ENCODE data around the gene FAM3D.

Gene FAM3D

DNA sequence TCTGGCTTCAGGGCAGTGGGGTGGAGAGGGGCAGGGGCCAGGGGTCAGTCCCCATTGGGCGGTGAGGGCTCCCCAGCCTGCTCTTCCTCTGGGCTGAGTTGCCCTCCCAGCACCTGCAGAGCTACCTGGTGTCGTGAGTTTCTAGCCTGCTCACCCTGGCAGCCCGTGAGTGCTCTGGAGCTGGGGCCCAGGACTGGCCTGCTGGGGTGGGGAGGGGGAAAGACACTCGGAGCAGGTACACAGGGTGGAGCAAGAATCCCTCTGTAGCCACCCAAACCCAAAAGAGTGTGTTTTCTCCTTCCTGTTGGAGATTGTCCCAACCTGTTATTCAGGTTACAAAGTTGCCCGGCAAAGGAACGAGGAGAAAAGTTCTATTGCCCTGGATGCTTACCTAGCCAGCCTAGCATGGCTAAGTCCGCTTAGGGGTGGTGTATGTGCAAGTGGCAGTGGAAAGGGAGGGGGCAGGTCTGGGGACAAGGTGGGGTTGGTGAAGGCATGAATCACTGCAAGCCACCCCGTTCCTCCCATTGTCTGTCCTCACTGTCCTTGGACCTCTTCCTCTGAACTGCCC is 8.9 kb downstream of the FAM3D start:
- DNase-seq (ENCODE audit: low read depth in 1 of 2, low spot score in 1 of 2): no peak
- Histone ChIP-seq H3K27me3 (ENCODE audit: insufficient read depth, poor library complexity, severe bottlenecking) (no peaks in the 10 kb centered on the region), H3K4me3 (replicated peaks; ENCODE audit: insufficient read depth, low read length) (no peak overlapping the region), H3K27ac (replicated peaks) (no peak overlapping the region)
- TF ChIP-seq POLR2AphosphoS5 (IDR thresholded peaks at IDR 0.05; ENCODE audit: low read depth) (no peak), REST (IDR thresholded peaks at IDR 0.05; ENCODE audit: insufficient replicate concordance, low read depth) (no peak), GABPA (IDR thresholded peaks at IDR 0.05; ENCODE audit: low read depth) (no peak), SPI1 (IDR thresholded peaks at IDR 0.05; ENCODE audit: borderline replicate concordance, low read depth) (no peak)

GRCh38 chr3:58657036-58657520 is 9.5 kb downstream of the FAM3D start:
- Histone ChIP-seq H3K27me3 (ENCODE audit: insufficient read depth, poor library complexity, severe bottlenecking) (no peaks in the 10 kb centered on the region), H3K4me3 (replicated peaks; ENCODE audit: insufficient read depth, low read length) (no peak overlapping the region), H3K27ac (replicated peaks) (no peak overlapping the region)
- TF ChIP-seq POLR2AphosphoS5 (IDR thresholded peaks at IDR 0.05; ENCODE audit: low read depth) (no peak), SPI1 (IDR thresholded peaks at IDR 0.05; ENCODE audit: borderline replicate concordance, low read depth) (no peak), REST (IDR thresholded peaks at IDR 0.05; ENCODE audit: insufficient replicate concordance, low read depth) (no peak), GABPA (IDR thresholded peaks at IDR 0.05; ENCODE audit: low read depth) (no peak)
- TF ChIP-seq, protein P1, sequence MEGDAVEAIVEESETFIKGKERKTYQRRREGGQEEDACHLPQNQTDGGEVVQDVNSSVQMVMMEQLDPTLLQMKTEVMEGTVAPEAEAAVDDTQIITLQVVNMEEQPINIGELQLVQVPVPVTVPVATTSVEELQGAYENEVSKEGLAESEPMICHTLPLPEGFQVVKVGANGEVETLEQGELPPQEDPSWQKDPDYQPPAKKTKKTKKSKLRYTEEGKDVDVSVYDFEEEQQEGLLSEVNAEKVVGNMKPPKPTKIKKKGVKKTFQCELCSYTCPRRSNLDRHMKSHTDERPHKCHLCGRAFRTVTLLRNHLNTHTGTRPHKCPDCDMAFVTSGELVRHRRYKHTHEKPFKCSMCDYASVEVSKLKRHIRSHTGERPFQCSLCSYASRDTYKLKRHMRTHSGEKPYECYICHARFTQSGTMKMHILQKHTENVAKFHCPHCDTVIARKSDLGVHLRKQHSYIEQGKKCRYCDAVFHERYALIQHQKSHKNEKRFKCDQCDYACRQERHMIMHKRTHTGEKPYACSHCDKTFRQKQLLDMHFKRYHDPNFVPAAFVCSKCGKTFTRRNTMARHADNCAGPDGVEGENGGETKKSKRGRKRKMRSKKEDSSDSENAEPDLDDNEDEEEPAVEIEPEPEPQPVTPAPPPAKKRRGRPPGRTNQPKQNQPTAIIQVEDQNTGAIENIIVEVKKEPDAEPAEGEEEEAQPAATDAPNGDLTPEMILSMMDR (IDR thresholded peaks at IDR 0.05; ENCODE audit: insufficient read depth, low read length): no peak
- DNase-seq (ENCODE audit: low read depth in 1 of 2, low spot score in 1 of 2): no peak

DNA sequence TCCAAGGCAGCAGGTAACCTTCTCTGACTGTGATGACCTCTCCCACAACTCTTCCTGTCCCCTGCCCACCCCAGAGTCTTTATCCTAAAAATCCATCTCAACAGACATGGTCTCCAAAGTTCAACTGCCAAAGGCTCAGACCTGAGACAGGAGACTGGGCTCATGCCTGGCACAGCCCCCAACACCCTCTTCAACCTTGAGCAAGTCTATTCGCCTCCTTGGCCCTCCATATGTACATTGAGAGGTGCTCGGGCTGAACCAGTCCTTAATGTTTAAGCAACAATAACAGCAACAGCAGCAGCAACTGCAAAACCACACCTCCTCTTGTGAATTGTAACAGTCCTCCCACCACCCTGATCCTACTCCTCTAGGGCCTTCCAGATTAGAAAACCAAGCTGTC is 9.9 kb downstream of the FAM3D start:
- no peak for TF ChIP-seq REST (IDR thresholded peaks at IDR 0.05; ENCODE audit: insufficient replicate concordance, low read depth)
- TF ChIP-seq, protein P1 (IDR thresholded peaks at IDR 0.05; ENCODE audit: insufficient read depth, low read length): no peak
- Histone ChIP-seq H3K27ac (replicated peaks) (no peak overlapping the region), H3K4me3 (replicated peaks; ENCODE audit: insufficient read depth, low read length) (no peak overlapping the region), H3K27me3 (ENCODE audit: insufficient read depth, poor library complexity, severe bottlenecking) (no peaks in the 10 kb centered on the region)
- no peak for DNase-seq (ENCODE audit: low read depth in 1 of 2, low spot score in 1 of 2)

Measured in HL-60 (cell line).